Esophagus squamous epithelium (tissue), 5 donors: Measurements from ENCODE around the gene PFDN1. TPM values are rescaled to one million over a fixed set of nuclear protein-coding genes. Genes with fewer than 3 reads are reported as not detected.

Source experiments
- DNase-seq: peaks from one replicate; lab custom pipeline; 2025; lab: John Stamatoyannopoulos, UW
- H3K27ac ChIP-seq, 4 donors: fragments of 200-600 bp; sonication (generic); one replicate each; pipeline ENCODE4 v1.5.1; 2016 to 2019; ENCODE audit warnings: mild to moderate bottlenecking in 1 of 4
- H3K27me3 ChIP-seq, 4 donors: fragments of 200-600 bp; sonication (generic); 1 replicate in 3 of 4; 2 replicates in 1 of 4; pipeline versions ENCODE4 v1.5.1 to v1.6.0; 2017 to 2021; ENCODE audit warnings: antibody characterized with exemption in 1 of 4
- H3K36me3 ChIP-seq, 3 donors: fragments of 200-600 bp; sonication (generic); one replicate each; pipeline ENCODE4 v1.5.1; 2016 to 2019
- H3K4me1 ChIP-seq, 3 donors: fragments of 200-600 bp; sonication (generic); one replicate each; pipeline ENCODE4 v1.5.1; 2017 to 2019
- H3K4me3 ChIP-seq, 4 donors: fragments of 200-600 bp; sonication (generic); 1 replicate in 3 of 4; 2 replicates in 1 of 4; pipeline ENCODE4 v1.5.1; 2016 to 2019; ENCODE audit warnings: mild to moderate bottlenecking in 2 of 4, moderate library complexity in 1 of 4
- H3K9me3 ChIP-seq, 3 donors: fragments of 200-600 bp; sonication (generic); one replicate each; pipeline ENCODE4 v1.5.1; 2016 to 2019
- CTCF ChIP-seq, 6 experiments: fragments of 450-650 bp in 4 of 6; fragments of 200-600 bp in 2 of 6; sonication (generic) in 2 of 6; IDR thresholded peaks; one replicate each; pipeline ENCODE4 v1.5.1; 2016 to 2019; ENCODE audit warnings: antibody characterized with exemption in 6 of 6, mild to moderate bottlenecking in 4 of 6, moderate library complexity in 4 of 6
- POLR2A ChIP-seq, 4 donors: fragments of 450-650 bp; IDR thresholded peaks; one replicate each; pipeline ENCODE4 v1.6.1; 2017; ENCODE audit warnings: antibody characterized with exemption in 4 of 4, mild to moderate bottlenecking in 4 of 4, moderate library complexity in 3 of 4
- WGBS, 2 donors: methylation state at CpG; one replicate each; pipeline ENCODE4 v1.1.5; 2018; 5-methylcytosine and 5-hydroxymethylcytosine counted together
- intact Hi-C: fragments of 100-400 bp; cut with DNase I; formaldehyde crosslinking; loops from one replicate; pipeline ENCODE4 v1.15.0; 2022
- total RNA-seq, 4 donors: library from RNA; depleted of rRNA; stranded (reverse); fragments of >200 nt; gene quantifications; one replicate each; pipeline ENCODE4 v1.1.0, GENCODE V29; 2016
- donor health status: DM: yes; HTN: yes; CAD: no.

PFDN1 gene
- total RNA-seq, 4 donors from 2014 or later: 38.1 to 67.5 (median 60.4) TPM

GRCh38 chr5:140259500-140259899 lies 43.4 kb downstream of the PFDN1 start:
- 68 to 77% methylated on average over 2 of the region's 2 CpGs for WGBS, 2 donors
- intact Hi-C loops: no loop called here
- peaks cover 0 to 13% (median 2%) of the 10 kb centered on the region in 3 donors for H3K36me3 ChIP-seq

GRCh38 chr5:140258873-140259272 lies 44.0 kb downstream of the PFDN1 start:
- H3K9me3 ChIP-seq: no peaks in the 10 kb centered on the region
- no peak for DNase-seq
- TF ChIP-seq POLR2A (IDR thresholded peaks at IDR 0.05) (no peak), CTCF (IDR thresholded peaks at IDR 0.05) (no peak)
- no peaks in the 10 kb centered on the region for H3K27me3 ChIP-seq
- WGBS, 2 donors: 89 to 92% methylated on average over 4 of the region's 4 CpGs
- intact Hi-C loops: no loop called here
- H3K36me3 ChIP-seq: peaks cover 0 to 13% (median 2%) of the 10 kb centered on the region in 3 donors
- H3K27ac ChIP-seq: peak overlapping the region in 1 of 4 donors; percentile 19
- peaks cover 18 to 37% (median 22%) of the 10 kb centered on the region in 3 donors for H3K4me1 ChIP-seq
- no peak overlapping the region for H3K4me3 ChIP-seq

More at GRCh38 chr5:140259500-140259899, 43.4 kb downstream of the PFDN1 start:
- Histone ChIP-seq H3K27ac (peak overlapping the region in 1 of 4 donors; percentile 19), H3K4me3 (no peak overlapping the region), H3K27me3 (no peaks in the 10 kb centered on the region), H3K9me3 (no peaks in the 10 kb centered on the region), H3K4me1 (peaks cover 12 to 31% (median 16%) of the 10 kb centered on the region in 3 donors)
- TF ChIP-seq CTCF (IDR thresholded peaks at IDR 0.05) (no peak), POLR2A (IDR thresholded peaks at IDR 0.05) (no peak)
- no peak for DNase-seq

GRCh38 chr5:140258016-140258415 lies 44.9 kb downstream of the PFDN1 start:
- peaks cover 22 to 46% (median 24%) of the 10 kb centered on the region in 3 donors for H3K4me1 ChIP-seq
- DNase-seq: no peak
- no peak overlapping the region for H3K27ac ChIP-seq

GRCh38 chr5:140256726-140257125 lies 46.2 kb downstream of the PFDN1 start:
- no peak for TF ChIP-seq POLR2A (IDR thresholded peaks at IDR 0.05)
- no peak overlapping the region for H3K4me3 ChIP-seq
- no peaks in the 10 kb centered on the region for H3K27me3 ChIP-seq
- H3K36me3 ChIP-seq: peaks cover 0 to 13% (median 0%) of the 10 kb centered on the region in 3 donors
- H3K9me3 ChIP-seq: no peaks in the 10 kb centered on the region
- no peak for DNase-seq
- no peak overlapping the region for H3K27ac ChIP-seq
- WGBS, 2 donors: 93 to 99% methylated on average over 6 of the region's 6 CpGs
- peaks cover 16 to 49% (median 22%) of the 10 kb centered on the region in 3 donors for H3K4me1 ChIP-seq
- intact Hi-C loops: no loop called here

More at GRCh38 chr5:140258016-140258415, 44.9 kb downstream of the PFDN1 start:
- Histone ChIP-seq H3K36me3 (peaks cover 0 to 13% (median 2%) of the 10 kb centered on the region in 3 donors), H3K27me3 (no peaks in the 10 kb centered on the region), H3K4me3 (no peak overlapping the region), H3K9me3 (no peaks in the 10 kb centered on the region)
- WGBS, 2 donors: 64 to 76% methylated on average over 3 of the region's 3 CpGs
- intact Hi-C loops: no loop called here
- no peak for TF ChIP-seq POLR2A (IDR thresholded peaks at IDR 0.05)

GRCh38 chr5:140255460-140256157 lies 47.3 kb downstream of the PFDN1 start:
- H3K4me1 ChIP-seq: peaks cover 14 to 47% (median 16%) of the 10 kb centered on the region in 3 donors
- no peak overlapping the region for H3K27ac ChIP-seq
- no peaks in the 10 kb centered on the region for H3K9me3 ChIP-seq
- peaks cover 0 to 15% (median 0%) of the 10 kb centered on the region in 3 donors for H3K36me3 ChIP-seq
- no peak for DNase-seq
- no peaks in the 10 kb centered on the region for H3K27me3 ChIP-seq
- no peak overlapping the region for H3K4me3 ChIP-seq
- WGBS, 2 donors: 90% methylated on average over 4 of the region's 4 CpGs
- intact Hi-C loops: no loop called here
- no peak for TF ChIP-seq CTCF (IDR thresholded peaks at IDR 0.05)

- Histone ChIP-seq H3K36me3 (peaks cover 0 to 31% (median 0%) of the 10 kb centered on the region in 3 donors), H3K27me3 (no peaks in the 10 kb centered on the region), H3K4me3 (no peak overlapping the region), H3K27ac (peak overlapping the region; percentile 6 to 47 (median 18)), H3K4me1 (peaks cover 7 to 36% (median 16%) of the 10 kb centered on the region in 3 donors), H3K9me3 (no peaks in the 10 kb centered on the region)
- no peak for DNase-seq
- WGBS, 2 donors: 5 to 21% methylated on average over 4 of the region's 4 CpGs
- TF ChIP-seq POLR2A (IDR thresholded peaks at IDR 0.05): no peak
- TF ChIP-seq CTCF (IDR thresholded peaks at IDR 0.05): no peak
- intact Hi-C loops: no loop called here
Measured at GRCh38 chr5:140253985-140254384, 48.9 kb downstream of the PFDN1 start.
